ENCODE data around the gene COPS8.

- TF ChIP-seq CTCF (IDR thresholded peaks at IDR 0.05) (no peak), POLR2A (IDR thresholded peaks at IDR 0.05) (no peak), POLR2AphosphoS5 (IDR thresholded peaks at IDR 0.05; ENCODE audit: insufficient read depth in 1 of 2, low read depth in 1 of 2) (no peak)
These were observed 30.2 kb downstream of the COPS8 start for GRCh38 chr2:237115870-237116269.
